ENCODE data around the gene CLRN2. TPM values are rescaled to one million over a fixed set of nuclear protein-coding genes. Genes with fewer than 3 reads are reported as not detected.

Gene CLRN2
- total and polyA plus RNA-seq, 2 experiments from 2014 or later, result not detected

DNA sequence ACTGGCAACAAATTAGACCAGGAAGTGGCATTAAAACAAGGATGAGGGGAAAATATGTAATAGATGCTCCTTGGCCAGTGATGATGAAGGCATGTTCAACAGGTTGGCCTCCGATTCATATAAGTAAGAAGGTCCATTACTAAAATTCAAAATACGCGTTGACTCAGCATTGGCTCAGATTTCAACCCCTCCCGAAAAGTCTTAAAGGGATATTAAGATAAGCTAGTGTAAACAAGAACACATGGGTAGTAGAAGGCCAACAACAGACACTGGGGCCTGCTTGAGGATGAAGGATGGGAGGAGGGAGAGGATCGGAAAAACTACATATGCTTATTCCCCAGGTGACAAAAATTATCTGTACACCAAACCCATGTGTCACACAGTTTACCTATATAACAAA, 42.9 kb downstream of the CLRN2 start:
- Histone ChIP-seq H3K9me3 (ENCODE audit: low read depth) (no peaks in the 10 kb centered on the region), H3K4me1 (ENCODE audit: low read depth) (no peaks in the 10 kb centered on the region), H3K27ac (no peak overlapping the region), H3K27me3 (peaks cover 8% of the 10 kb centered on the region), H3K4me3 (no peak overlapping the region), H3K36me3 (no peaks in the 10 kb centered on the region)
- DNase-seq (ENCODE audit: low read depth in 1 of 2, low spot score in 1 of 2), result no peak
- TF ChIP-seq CTCF (IDR thresholded peaks at IDR 0.05; ENCODE audit: low read depth, low read length), result no peak

GRCh38 chr4:17558941-17559708, 44.2 kb downstream of the CLRN2 start:
- Histone ChIP-seq H3K4me3 (no peak overlapping the region), H3K9me3 (ENCODE audit: low read depth) (no peaks in the 10 kb centered on the region), H3K27ac (no peak overlapping the region), H3K36me3 (no peaks in the 10 kb centered on the region), H3K4me1 (ENCODE audit: low read depth) (no peaks in the 10 kb centered on the region), H3K27me3 (peaks cover 8% of the 10 kb centered on the region)
- DNase-seq (ENCODE audit: low read depth in 1 of 2, low spot score in 1 of 2), result no peak
- TF ChIP-seq CTCF (IDR thresholded peaks at IDR 0.05; ENCODE audit: low read depth, low read length), result no peak

- Histone ChIP-seq H3K9me3 (ENCODE audit: low read depth) (no peaks in the 10 kb centered on the region), H3K27me3 (peaks cover 7% of the 10 kb centered on the region), H3K4me1 (ENCODE audit: low read depth) (no peaks in the 10 kb centered on the region), H3K4me3 (no peak overlapping the region), H3K27ac (no peak overlapping the region), H3K36me3 (no peaks in the 10 kb centered on the region)
- no peak for TF ChIP-seq CTCF (IDR thresholded peaks at IDR 0.05; ENCODE audit: low read depth, low read length)
- DNase-seq (ENCODE audit: low read depth in 1 of 2, low spot score in 1 of 2), result no peak
These were observed 44.7 kb downstream of the CLRN2 start for GRCh38 chr4:17559709-17560048.

DNA sequence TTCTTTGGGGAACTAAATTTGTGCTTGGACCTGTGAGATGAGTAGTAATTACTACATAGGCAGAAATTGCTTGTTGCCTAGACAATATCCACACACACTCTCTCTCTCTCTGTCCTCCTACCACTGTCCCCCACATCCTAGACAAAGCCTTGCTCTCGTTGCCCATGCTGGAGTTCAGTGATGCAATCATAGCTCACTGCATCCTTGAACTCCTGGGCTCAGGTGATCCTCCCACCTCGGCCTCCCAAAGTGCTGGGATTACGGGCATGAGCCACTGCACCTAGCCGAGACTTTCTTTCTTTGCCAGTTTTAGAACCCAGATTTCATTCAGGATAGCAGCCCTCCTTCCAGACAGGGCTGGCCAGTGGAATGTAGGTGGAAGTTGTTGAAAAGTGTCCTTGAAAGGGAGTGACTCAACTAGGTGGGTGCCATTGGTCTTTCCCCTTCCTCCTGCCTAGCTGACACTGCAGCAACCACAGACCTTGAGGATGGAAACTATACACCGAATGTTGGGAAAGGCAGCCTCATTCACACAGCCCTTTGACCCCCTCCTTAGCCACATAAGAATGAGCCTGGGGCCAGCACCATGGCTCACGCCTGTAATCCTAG, 45.2 kb downstream of the CLRN2 start:
- TF ChIP-seq CTCF (IDR thresholded peaks at IDR 0.05; ENCODE audit: low read depth, low read length), result no peak
- no peak for DNase-seq (ENCODE audit: low read depth in 1 of 2, low spot score in 1 of 2)
- Histone ChIP-seq H3K9me3 (ENCODE audit: low read depth) (no peaks in the 10 kb centered on the region), H3K4me3 (no peak overlapping the region), H3K27ac (no peak overlapping the region), H3K4me1 (ENCODE audit: low read depth) (no peaks in the 10 kb centered on the region), H3K27me3 (peaks cover 3% of the 10 kb centered on the region), H3K36me3 (no peaks in the 10 kb centered on the region)

DNA sequence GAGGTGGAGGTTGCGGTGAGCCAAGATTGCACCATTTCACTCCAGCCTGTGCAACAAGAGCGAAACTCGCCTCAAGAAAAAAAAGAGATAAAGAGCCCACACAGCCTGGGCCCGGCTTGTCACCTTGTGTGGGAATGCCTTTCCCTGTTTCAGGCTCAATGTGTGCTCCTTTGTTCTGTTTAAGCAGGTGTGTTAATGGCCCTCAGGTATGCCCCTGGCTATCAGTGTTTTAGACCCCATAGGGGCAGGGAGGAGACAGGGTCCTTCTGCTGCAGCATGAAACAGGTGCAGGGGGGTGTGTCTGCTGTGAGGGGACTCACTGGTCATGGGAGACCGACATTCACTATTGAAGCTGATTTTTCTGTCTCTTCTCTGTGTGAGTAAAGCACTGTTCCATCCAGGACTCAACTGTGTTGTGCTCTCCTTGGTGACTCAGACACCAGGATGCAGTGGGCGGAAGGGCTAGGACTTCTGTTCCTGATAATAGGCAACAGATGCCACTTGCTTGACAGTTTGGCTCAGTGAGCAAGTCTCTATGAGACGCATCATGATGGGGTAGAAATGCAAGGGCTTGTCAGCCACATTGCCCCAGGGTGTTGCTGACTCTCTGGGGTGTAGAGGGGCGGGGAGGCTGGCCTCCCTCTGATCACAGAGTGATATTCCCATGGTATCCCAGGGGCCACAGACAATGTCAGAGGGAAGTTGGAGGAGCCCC, 46.4 kb downstream of the CLRN2 start:
- Histone ChIP-seq H3K4me1 (ENCODE audit: low read depth) (no peaks in the 10 kb centered on the region), H3K36me3 (no peaks in the 10 kb centered on the region), H3K9me3 (ENCODE audit: low read depth) (no peaks in the 10 kb centered on the region), H3K27ac (no peak overlapping the region), H3K27me3 (no peaks in the 10 kb centered on the region), H3K4me3 (no peak overlapping the region)
- no peak for TF ChIP-seq CTCF (IDR thresholded peaks at IDR 0.05; ENCODE audit: low read depth, low read length)
- DNase-seq (ENCODE audit: low read depth in 1 of 2, low spot score in 1 of 2), result peak in 1 of 2 donors; percentile 39
